Caco-2 (cell line): ENCODE measurements around the gene MCOLN2. TPM values are rescaled to one million over a fixed set of nuclear protein-coding genes. Genes with fewer than 3 reads are reported as not detected.

Source experiments
- BruUV-seq: library from RNA; stranded (reverse); fragments of 400-500 nt; replicated peaks from 2 replicates; lab custom pipeline; 2021; lab: Mats Ljungman, UMichigan
- CTCF ChIA-PET: fragments of 300-600 bp; sonication (Branson Sonifier 250); formaldehyde crosslinking; loops from one replicate; lab custom pipeline; 2022; ENCODE audit warnings: antibody characterized with exemption; lab: Charles Lee
- POLR2A ChIA-PET: fragments of 300-600 bp; sonication (Branson Sonifier 250); formaldehyde crosslinking; loops from one replicate; lab custom pipeline; 2022; ENCODE audit warnings: antibody characterized with exemption; lab: Charles Lee
- DNase-seq, 2 experiments: peaks; one replicate each; pipeline versions ENCODE4 v3.0.0 to v3.0.0-alpha.2; 2020 to 2022
- H3K27me3 ChIP-seq: replicated peaks from 2 replicates; pipeline ENCODE4 v1.6.0; 2011; ENCODE audit warnings: low read length; ENCODE audit not compliant: control insufficient read depth, insufficient read depth
- H3K36me3 ChIP-seq: 2 replicates; pipeline ENCODE4 v1.5.1; 2011; ENCODE audit warnings: low read length; ENCODE audit not compliant: control insufficient read depth, insufficient read depth
- H3K4me1 ChIP-seq: fragments of 250-450 bp; sonication (Bioruptor Pico); 2 replicates; pipeline ENCODE4 v1.5.1; 2020; ENCODE audit warnings: mild to moderate bottlenecking
- H3K4me3 ChIP-seq: 2 replicates; pipeline ENCODE4 v1.5.1; 2011; ENCODE audit warnings: low read depth, mild to moderate bottlenecking, control low read depth, low read length
- H3K9me3 ChIP-seq: fragments of 250-450 bp; sonication (Bioruptor Pico); 2 replicates; pipeline ENCODE4 v1.5.1; 2020; ENCODE audit warnings: mild to moderate bottlenecking, moderate library complexity
- H3K27ac Mint-ChIP-seq: one replicate; pipeline ENCODE4 v1.8.0; 2022; ENCODE audit warnings: mixed read lengths; ENCODE audit not compliant: unreplicated experiment
- H3K27me3 Mint-ChIP-seq: one replicate; pipeline ENCODE4 v1.8.0; 2022; ENCODE audit warnings: mixed read lengths; ENCODE audit not compliant: insufficient read depth, unreplicated experiment
- H3K36me3 Mint-ChIP-seq: one replicate; pipeline ENCODE4 v1.8.0; 2022; ENCODE audit warnings: mild to moderate bottlenecking, mixed read lengths; ENCODE audit not compliant: insufficient read depth, unreplicated experiment
- H3K4me1 Mint-ChIP-seq: one replicate; pipeline ENCODE4 v1.8.0; 2022; ENCODE audit warnings: low read depth, mixed read lengths; ENCODE audit not compliant: unreplicated experiment
- H3K4me3 Mint-ChIP-seq: one replicate; pipeline ENCODE4 v1.8.0; 2022; ENCODE audit warnings: mild to moderate bottlenecking, moderate library complexity, mixed read lengths; ENCODE audit not compliant: unreplicated experiment
- H3K9me3 Mint-ChIP-seq: one replicate; pipeline ENCODE4 v1.8.0; 2022; ENCODE audit warnings: mixed read lengths; ENCODE audit not compliant: unreplicated experiment
- CTCF ChIP-seq, 2 experiments: fragments of 200-600 bp in 1 of 2; IDR thresholded peaks; 1 replicate in 1 of 2; 2 replicates in 1 of 2; pipeline versions ENCODE4 v1.5.1 to v1.8.0; 2011 to 2022; ENCODE audit warnings: antibody characterized with exemption in 1 of 2, control low read depth in 1 of 2, inconsistent platforms in 1 of 2, low read depth in 1 of 2, low read length in 1 of 2, mild to moderate bottlenecking in 1 of 2, moderate library complexity in 1 of 2; ENCODE audit not compliant: insufficient read depth in 1 of 2, severe bottlenecking in 1 of 2, unreplicated experiment in 1 of 2
- intact Hi-C: fragments of 100-400 bp; cut with micrococcal nuclease; formaldehyde crosslinking; loops from one replicate; pipeline ENCODE4 v1.10.0; 2022; ENCODE audit not compliant: unreplicated experiment
- total RNA-seq: library from RNA; stranded (reverse); gene quantifications from 2 replicates; pipeline ENCODE4 v1.2.3, GENCODE V29; 2022

MCOLN2 gene
- total RNA-seq, 1 experiment from 2014 or later: not detected

- ChIA-PET POLR2A (no interaction called here), CTCF (interaction anchor here (0.6 to 2.1 kb wide), 3 partner anchors 53 to 83 kb away, joined by 3 to 97 read pairs (median 3); no protein-coding TSS in a partner anchor)
- Histone ChIP-seq H3K36me3 (no peaks in the 10 kb centered on the region), H3K9me3 (no peaks in the 10 kb centered on the region), H3K4me1 (no peaks in the 10 kb centered on the region), H3K4me3 (no peak overlapping the region), H3K27me3 (no peaks in the 10 kb centered on the region)
- Mint-ChIP-seq H3K27ac (no peak overlapping the region), H3K27me3 (no peaks in the 10 kb centered on the region), H3K4me3 (peak overlapping the region; percentile 27), H3K4me1 (peaks cover 7% of the 10 kb centered on the region), H3K36me3 (no peaks in the 10 kb centered on the region), H3K9me3 (no peaks in the 10 kb centered on the region)
- no TSS peak for BruUV-seq
- DNase-seq: peak in 1 of 2 experiments; percentile 2
- intact Hi-C loops: loop anchor here (1.0 kb wide), 1 partner anchor 82 kb away; no protein-coding TSS in a partner anchor
- TF ChIP-seq CTCF (IDR thresholded peaks at IDR 0.05; ENCODE audit: insufficient read depth in 1 of 2, low read depth in 1 of 2, low read length in 1 of 2, severe bottlenecking in 1 of 2, unreplicated experiment in 1 of 2): no peak
These were observed 30.5 kb upstream of the MCOLN2 start for GRCh38 chr1:85027242-85027983.

DNA sequence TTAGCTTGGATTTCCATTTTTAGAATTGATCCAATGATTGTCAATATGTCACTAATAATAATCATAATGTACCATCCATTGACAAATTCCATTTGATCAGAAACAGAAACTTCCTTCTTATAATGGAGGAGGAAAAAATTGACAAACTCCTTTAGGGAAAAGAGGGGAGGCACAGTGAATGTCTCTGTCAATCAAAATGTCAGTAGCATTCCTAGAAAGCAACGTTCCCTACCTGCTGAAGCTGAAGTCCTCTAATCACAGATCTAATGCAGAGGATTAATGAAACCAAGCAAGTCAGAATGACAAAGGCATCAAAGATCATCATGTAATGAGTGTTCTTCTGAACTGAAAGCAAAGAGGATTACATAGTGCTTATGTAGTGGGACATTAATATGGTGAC is 29.0 kb upstream of the MCOLN2 start:
- CTCF ChIA-PET: no interaction called here
- Mint-ChIP-seq H3K9me3 (no peaks in the 10 kb centered on the region), H3K4me1 (peaks cover 6% of the 10 kb centered on the region), H3K36me3 (no peaks in the 10 kb centered on the region), H3K4me3 (no peak overlapping the region), H3K27me3 (no peaks in the 10 kb centered on the region), H3K27ac (no peak overlapping the region)
- H3K27me3 ChIP-seq: no peaks in the 10 kb centered on the region
- no peaks in the 10 kb centered on the region for H3K36me3 ChIP-seq
- no peak overlapping the region for H3K4me3 ChIP-seq
- POLR2A ChIA-PET: no interaction called here
- intact Hi-C loops: no loop called here
- BruUV-seq: no TSS peak
- no peaks in the 10 kb centered on the region for H3K9me3 ChIP-seq
- no peak for DNase-seq
- H3K4me1 ChIP-seq: no peaks in the 10 kb centered on the region
- no peak for TF ChIP-seq CTCF (IDR thresholded peaks at IDR 0.05; ENCODE audit: insufficient read depth in 1 of 2, low read depth in 1 of 2, low read length in 1 of 2, severe bottlenecking in 1 of 2, unreplicated experiment in 1 of 2)

- H3K27me3 Mint-ChIP-seq: no peaks in the 10 kb centered on the region
- H3K4me3 ChIP-seq: no peak overlapping the region
- no peaks in the 10 kb centered on the region for H3K36me3 Mint-ChIP-seq
- intact Hi-C loops: no loop called here
- H3K4me1 Mint-ChIP-seq: no peaks in the 10 kb centered on the region
- H3K9me3 ChIP-seq: no peaks in the 10 kb centered on the region
- no peaks in the 10 kb centered on the region for H3K9me3 Mint-ChIP-seq
- CTCF ChIA-PET: interaction anchor here (1.0 to 1.3 kb wide), 2 partner anchors 80 to 81 kb away, joined by 4 to 5 read pairs; no protein-coding TSS in a partner anchor
- POLR2A ChIA-PET: no interaction called here
- no TSS peak for BruUV-seq
- no peak for DNase-seq
- no peaks in the 10 kb centered on the region for H3K4me1 ChIP-seq
- H3K36me3 ChIP-seq: no peaks in the 10 kb centered on the region
- no peak overlapping the region for H3K27ac Mint-ChIP-seq
- H3K4me3 Mint-ChIP-seq: no peak overlapping the region
- H3K27me3 ChIP-seq: no peaks in the 10 kb centered on the region
- TF ChIP-seq CTCF (IDR thresholded peaks at IDR 0.05; ENCODE audit: insufficient read depth in 1 of 2, low read depth in 1 of 2, low read length in 1 of 2, severe bottlenecking in 1 of 2, unreplicated experiment in 1 of 2): no peak
These were observed 27.8 kb upstream of the MCOLN2 start for GRCh38 chr1:85024736-85025135.
